Stimulated activated naive CD8-positive, alpha-beta T cell treated with anti-CD3 and anti-CD28 coated beads, Interleukin-15, amount 100 ng/mL, for 72 hours (primary cell): ENCODE results near the gene PDE6B.
"Not testable (repeated sequence)": the region's sequence is repeated elsewhere in the genome, so short reads cannot be mapped to it uniquely, and the experiment has no call there.

Source experiments
- ATAC-seq: fragments of 150-1000 bp; cut with Tn5 transposase; 2 replicates; pipeline ENCODE4 v1.10.0; 2021; ENCODE audit warnings: mild to moderate bottlenecking, moderate library complexity
- DNase-seq, 2 donors: peaks; one replicate each; pipeline ENCODE4 v3.0.0; 2021 to 2022
- H3K27ac Mint-ChIP-seq, 2 donors: one replicate each; pipeline ENCODE4 v1.8.0; 2022; ENCODE audit warnings: mild to moderate bottlenecking in 2 of 2, mixed read lengths in 2 of 2, moderate library complexity in 2 of 2
- H3K27me3 Mint-ChIP-seq: one replicate; pipeline ENCODE4 v1.8.0; 2022; ENCODE audit warnings: mixed read lengths
- H3K4me1 Mint-ChIP-seq: one replicate; pipeline ENCODE4 v1.8.0; 2022; ENCODE audit warnings: mild to moderate bottlenecking, mixed read lengths
- H3K4me3 Mint-ChIP-seq, 2 donors: one replicate each; pipeline ENCODE4 v1.8.0; 2022; ENCODE audit warnings: mild to moderate bottlenecking in 2 of 2, mixed read lengths in 2 of 2, moderate library complexity in 1 of 2
- H3K9me3 Mint-ChIP-seq, 2 donors: one replicate each; pipeline ENCODE4 v1.8.0; 2022; ENCODE audit warnings: mixed read lengths in 2 of 2

PDE6B gene

DNA sequence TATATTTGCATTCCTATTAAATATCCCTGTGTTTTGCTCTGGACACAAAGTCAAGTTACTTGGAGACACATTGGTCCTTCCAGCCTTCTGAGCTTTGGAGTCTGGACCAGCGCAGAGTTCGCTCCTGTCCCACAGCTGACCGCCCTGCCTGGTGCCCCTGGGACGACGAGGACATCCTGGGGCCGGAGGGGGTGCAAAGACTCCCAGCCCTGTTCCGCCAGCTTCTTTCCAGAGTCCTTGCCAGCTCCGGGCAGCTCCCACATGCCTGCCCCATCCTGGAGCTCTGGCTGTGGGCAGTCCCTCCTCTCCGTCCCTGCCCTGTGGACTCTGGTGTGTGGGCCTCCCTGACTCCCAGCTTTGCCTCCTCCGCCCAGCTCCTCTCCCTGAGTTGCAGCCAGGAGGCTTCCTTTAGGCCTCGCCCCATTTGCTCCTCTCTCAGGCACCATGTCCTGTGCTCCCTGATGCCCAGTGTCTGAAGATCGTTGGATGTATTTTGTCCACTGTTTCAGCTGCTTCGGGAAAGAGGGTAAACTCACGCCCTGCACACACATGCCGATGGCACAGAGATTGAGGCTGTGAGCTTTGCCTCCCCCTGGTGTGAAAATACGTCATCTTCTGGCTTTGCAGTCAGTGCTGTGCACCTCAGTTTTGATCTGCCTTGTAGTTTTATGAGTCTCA, 75.4 kb downstream of the PDE6B start:
- Mint-ChIP-seq H3K27me3 (peaks cover 1% of the 10 kb centered on the region), H3K27ac (no peak overlapping the region), H3K9me3 (no peaks in the 10 kb centered on the region), H3K4me1 (peaks cover 37% of the 10 kb centered on the region), H3K4me3 (no peak overlapping the region)
- ATAC-seq (no peak), DNase-seq (no peak)

DNA sequence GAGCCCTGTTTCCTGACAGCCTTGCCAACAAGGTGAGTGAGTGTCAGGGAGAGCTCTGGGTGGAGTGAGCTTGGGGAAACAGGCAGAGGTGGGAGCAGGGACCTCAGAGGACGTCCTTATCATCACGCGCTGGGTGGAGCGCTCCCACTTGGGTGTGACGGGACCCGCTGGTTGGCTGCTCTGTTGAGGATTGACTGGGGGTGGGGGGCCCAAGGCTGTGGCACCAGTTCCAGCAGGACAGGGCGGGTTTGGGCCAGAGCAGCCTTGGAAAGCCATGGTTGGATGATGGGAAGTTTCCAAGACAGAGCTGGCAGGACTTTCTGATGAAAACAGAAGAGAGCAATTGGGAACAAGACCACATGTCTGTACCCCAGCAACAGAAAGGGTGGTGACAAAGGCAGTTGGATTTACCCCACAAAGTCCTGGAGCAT, 77.3 kb downstream of the PDE6B start:
- no peaks in the 10 kb centered on the region for H3K27me3 Mint-ChIP-seq
- H3K9me3 Mint-ChIP-seq = no peaks in the 10 kb centered on the region
- H3K4me1 Mint-ChIP-seq = peaks cover 43% of the 10 kb centered on the region
- H3K27ac Mint-ChIP-seq = no peak overlapping the region
- no peak overlapping the region for H3K4me3 Mint-ChIP-seq
- ATAC-seq (no peak), DNase-seq (no peak)

GRCh38 chr4:703336-704197, 78.2 kb downstream of the PDE6B start:
- ATAC-seq = no peak
- H3K4me1 Mint-ChIP-seq = peaks cover 47% of the 10 kb centered on the region
- no peak for DNase-seq
- no peak overlapping the region for H3K4me3 Mint-ChIP-seq
- H3K27me3 Mint-ChIP-seq = no peaks in the 10 kb centered on the region
- H3K27ac Mint-ChIP-seq = no peak overlapping the region
- no peaks in the 10 kb centered on the region for H3K9me3 Mint-ChIP-seq

GRCh38 chr4:704198-704891, 79.0 kb downstream of the PDE6B start:
- ATAC-seq = no peak
- Mint-ChIP-seq H3K27me3 (no peaks in the 10 kb centered on the region), H3K4me3 (peak overlapping the region; percentile 88 to 92), H3K27ac (peak overlapping the region in 1 of 2 donors; percentile 42), H3K9me3 (no peaks in the 10 kb centered on the region), H3K4me1 (peaks cover 46% of the 10 kb centered on the region)
- DNase-seq = no peak

DNA sequence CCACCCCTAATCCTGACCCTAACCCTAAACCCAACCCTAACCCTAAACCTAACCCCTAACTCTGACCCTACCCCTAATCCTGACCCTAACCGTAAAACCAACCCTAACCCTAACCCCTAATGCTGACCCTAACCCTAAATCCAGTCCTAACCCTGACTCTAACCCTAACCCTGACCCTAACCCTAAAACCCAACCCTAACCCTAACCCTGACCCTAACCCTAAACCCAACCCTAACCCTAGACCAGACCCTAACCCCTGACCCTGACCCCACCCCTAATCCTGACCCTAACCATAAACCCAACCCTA, 79.6 kb downstream of the PDE6B start:
- Mint-ChIP-seq H3K27me3 (no peaks in the 10 kb centered on the region), H3K9me3 (no peaks in the 10 kb centered on the region), H3K27ac (peak overlapping the region in 1 of 2 donors; percentile 50), H3K4me3 (peak overlapping the region; percentile 88 to 92), H3K4me1 (peaks cover 46% of the 10 kb centered on the region)
- no peak for DNase-seq
- ATAC-seq = no peak

GRCh38 chr4:705278-706082, 80.1 kb downstream of the PDE6B start, which contains the start of gene PCGF3:
TSS of gene PCGF3 (plus strand) at chr4:705832. CDS start at chr4:733681, 27,849 bp downstream.
- peak; percentile 96 to 97 for DNase-seq
- peak within 1 kb of the TSS; percentile 74 to 75 for H3K27ac Mint-ChIP-seq
- peak within 1 kb of the TSS; percentile 88 to 92 for H3K4me3 Mint-ChIP-seq
- H3K9me3 Mint-ChIP-seq = no peaks in the 10 kb centered on the region
- H3K4me1 Mint-ChIP-seq = peaks cover 45% of the 10 kb centered on the region
- ATAC-seq = peak; percentile 94
- H3K27me3 Mint-ChIP-seq = no peaks in the 10 kb centered on the region

DNA sequence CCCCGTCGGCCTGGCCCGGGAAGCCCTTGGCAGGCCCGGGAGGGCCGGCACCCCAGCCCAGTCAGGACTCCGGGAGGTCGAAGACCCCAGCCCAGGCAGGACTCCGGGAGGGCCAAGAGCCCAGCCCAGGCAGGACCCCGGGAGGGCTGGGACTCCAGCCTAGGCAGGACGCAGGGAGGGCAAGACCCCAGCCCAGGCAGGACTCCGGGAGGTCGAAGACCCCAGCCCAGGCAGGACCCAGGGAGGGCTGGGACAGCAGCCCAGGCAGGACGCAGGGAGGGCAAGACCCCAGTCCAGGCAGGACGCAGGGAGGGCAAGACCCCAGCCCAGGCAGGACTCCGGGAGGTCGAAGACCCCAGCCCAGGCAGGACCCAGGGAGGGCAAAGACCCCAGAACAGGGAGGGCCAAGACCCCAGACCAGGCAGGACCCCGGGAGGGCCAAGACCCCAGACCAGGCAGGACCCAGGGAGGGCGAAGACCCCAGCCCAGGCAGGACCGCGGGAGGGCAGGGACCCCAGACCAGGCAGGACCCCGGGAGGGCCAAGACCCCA, 80.8 kb downstream of the PDE6B start:
- Mint-ChIP-seq H3K4me3 (peak overlapping the region; percentile 19 to 92), H3K27ac (peak overlapping the region in 1 of 2 donors; percentile 74), H3K4me1 (peaks cover 39% of the 10 kb centered on the region)
- not testable (repeated sequence) for H3K9me3 Mint-ChIP-seq, DNase-seq, ATAC-seq, H3K27me3 Mint-ChIP-seq

- Mint-ChIP-seq H3K4me3 (peak overlapping the region in 1 of 2 donors; percentile 65), H3K27ac (peak overlapping the region in 1 of 2 donors; percentile 82), H3K27me3 (no peaks in the 10 kb centered on the region), H3K9me3 (no peaks in the 10 kb centered on the region), H3K4me1 (peaks cover 39% of the 10 kb centered on the region)
- ATAC-seq (no peak), DNase-seq (no peak)
Measured at GRCh38 chr4:706834-707598, 81.6 kb downstream of the PDE6B start.

DNA sequence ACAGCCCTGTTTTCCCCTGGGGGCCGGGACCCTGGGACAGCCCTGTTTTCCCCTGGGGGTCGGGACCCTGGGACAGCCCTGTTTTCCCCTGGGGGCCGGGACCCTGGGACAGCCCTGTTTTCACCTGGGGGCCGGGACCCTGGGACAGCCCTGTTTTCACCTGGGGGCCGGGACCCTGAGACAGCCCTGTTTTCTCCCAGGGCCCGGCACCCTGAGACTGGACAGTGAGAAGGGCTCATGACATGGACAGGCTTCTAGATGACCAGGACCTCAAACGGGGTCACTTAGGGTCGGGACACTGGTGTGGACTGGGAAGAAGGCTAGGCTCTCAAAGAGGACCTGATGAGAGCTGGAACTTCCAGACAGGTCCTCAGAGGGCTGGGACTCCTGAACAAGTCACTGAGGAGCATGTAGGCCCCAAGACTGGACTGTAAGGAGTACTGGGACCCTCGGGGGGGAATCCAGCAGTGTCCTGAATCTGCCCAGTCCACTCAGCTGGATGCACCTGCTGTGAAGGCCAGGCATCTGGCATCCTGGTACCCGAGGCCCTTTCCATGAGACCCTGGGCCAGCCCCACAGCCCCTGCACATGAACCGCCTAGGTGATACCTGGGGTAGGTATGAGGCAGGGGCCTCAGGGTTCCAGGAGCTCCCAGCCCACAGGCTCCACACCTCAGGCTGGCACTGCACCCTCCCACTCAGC, 82.7 kb downstream of the PDE6B start:
- no peak for ATAC-seq
- H3K4me3 Mint-ChIP-seq = no peak overlapping the region
- H3K9me3 Mint-ChIP-seq = no peaks in the 10 kb centered on the region
- no peaks in the 10 kb centered on the region for H3K27me3 Mint-ChIP-seq
- no peak for DNase-seq
- no peak overlapping the region for H3K27ac Mint-ChIP-seq
- H3K4me1 Mint-ChIP-seq = peaks cover 39% of the 10 kb centered on the region

DNA sequence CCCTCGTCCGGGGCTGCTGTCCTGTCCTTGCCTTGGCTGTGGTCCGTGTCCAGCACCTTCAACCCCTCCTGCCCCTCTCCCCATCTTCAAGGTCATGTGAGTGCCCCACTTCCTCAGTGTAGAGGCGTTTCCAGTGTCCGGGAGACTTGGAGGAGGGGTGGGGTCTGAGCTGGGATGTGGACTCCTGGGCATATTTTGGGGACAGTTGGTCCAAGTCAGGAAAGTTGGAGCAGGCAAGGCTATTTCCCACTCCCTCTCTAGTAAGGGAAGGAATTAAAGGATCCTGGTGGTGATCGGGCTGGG, 83.2 kb downstream of the PDE6B start:
- no peak for DNase-seq

DNA sequence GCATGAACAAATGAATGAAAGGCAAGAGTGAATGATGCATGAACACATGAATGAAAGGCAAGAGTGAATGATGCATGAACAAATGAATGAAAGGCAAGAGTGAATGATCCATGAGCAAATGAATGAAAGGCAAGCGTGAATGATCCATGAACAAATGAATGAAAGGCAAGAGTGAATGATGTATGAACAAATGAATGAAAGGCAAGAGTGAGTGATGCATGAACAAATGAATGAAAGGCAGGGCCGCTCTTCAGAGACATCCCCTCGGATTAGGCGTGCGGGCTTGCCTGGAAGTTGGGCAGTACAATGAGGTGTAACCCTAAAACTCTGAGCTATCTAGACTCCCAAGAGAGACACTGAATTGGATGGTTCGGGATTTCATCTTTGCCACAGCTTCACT, 84.0 kb downstream of the PDE6B start:
- Mint-ChIP-seq H3K4me3 (no peak overlapping the region), H3K9me3 (no peaks in the 10 kb centered on the region), H3K27me3 (no peaks in the 10 kb centered on the region), H3K4me1 (peaks cover 41% of the 10 kb centered on the region), H3K27ac (no peak overlapping the region)
- DNase-seq = no peak
- no peak for ATAC-seq

More for the DNA sequence above, 83.2 kb downstream of the PDE6B start:
- Mint-ChIP-seq H3K27ac (no peak overlapping the region), H3K4me3 (no peak overlapping the region), H3K27me3 (no peaks in the 10 kb centered on the region), H3K4me1 (peaks cover 39% of the 10 kb centered on the region), H3K9me3 (no peaks in the 10 kb centered on the region)
- ATAC-seq = no peak

DNA sequence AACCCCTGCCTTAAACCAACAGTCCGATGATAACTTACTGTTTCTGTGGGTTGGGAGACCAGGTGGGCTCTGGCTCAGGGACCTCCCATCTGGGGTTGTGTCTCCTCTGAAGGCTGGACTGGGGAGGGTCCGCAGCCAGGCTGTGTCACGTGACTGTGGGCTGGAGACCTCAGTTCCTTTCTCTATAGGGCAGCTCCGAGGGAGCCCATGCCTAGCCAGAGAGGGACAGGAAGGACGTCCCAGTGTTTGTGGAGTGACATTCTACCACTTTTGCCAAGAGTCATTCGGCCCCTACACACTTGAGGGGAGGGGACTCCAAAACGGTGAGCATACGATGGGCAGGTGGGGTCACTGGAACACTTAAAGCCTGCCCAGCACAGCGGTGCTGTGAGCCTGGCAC, 84.7 kb downstream of the PDE6B start:
- Mint-ChIP-seq H3K4me1 (peaks cover 37% of the 10 kb centered on the region), H3K27ac (no peak overlapping the region), H3K4me3 (no peak overlapping the region), H3K27me3 (no peaks in the 10 kb centered on the region), H3K9me3 (no peaks in the 10 kb centered on the region)
- no peak for ATAC-seq
- no peak for DNase-seq

DNA sequence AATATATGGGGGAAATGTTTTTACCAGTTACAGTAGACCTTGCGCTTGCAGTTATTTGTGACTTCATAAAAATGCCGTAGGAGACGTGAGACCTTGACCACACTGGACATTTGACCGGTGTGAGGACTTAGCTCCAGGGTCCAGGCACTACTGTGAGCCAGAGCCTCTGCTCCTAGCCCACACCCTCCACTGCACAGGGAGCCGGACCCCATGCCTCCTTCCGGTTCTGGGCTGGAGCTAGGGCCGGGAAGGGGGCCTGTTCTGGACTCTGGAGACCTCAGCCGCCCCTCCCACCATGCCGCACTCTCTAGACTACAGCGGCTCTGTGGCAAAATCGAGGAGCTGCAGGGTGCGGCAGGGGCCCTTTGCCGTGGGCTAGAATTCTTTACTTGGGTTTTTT, 85.5 kb downstream of the PDE6B start:
- ATAC-seq (no peak), DNase-seq (no peak)
- no peak overlapping the region for H3K27ac Mint-ChIP-seq
- no peaks in the 10 kb centered on the region for H3K27me3 Mint-ChIP-seq
- no peaks in the 10 kb centered on the region for H3K9me3 Mint-ChIP-seq
- H3K4me1 Mint-ChIP-seq = peaks cover 33% of the 10 kb centered on the region
- H3K4me3 Mint-ChIP-seq = no peak overlapping the region

GRCh38 chr4:712093-712492, 86.7 kb downstream of the PDE6B start:
- ATAC-seq = no peak
- Mint-ChIP-seq H3K4me1 (peaks cover 29% of the 10 kb centered on the region), H3K9me3 (no peaks in the 10 kb centered on the region), H3K27ac (no peak overlapping the region), H3K4me3 (no peak overlapping the region), H3K27me3 (no peaks in the 10 kb centered on the region)
- DNase-seq = no peak
